CD4-positive, alpha-beta T cell treated with Interleukin-21 for 1 hour (primary cell): ENCODE measurements around the gene DNAH7.
A peak's percentile ranks its signal among the peaks of the same experiment; 100 is the strongest.

Experiments used
- DNase-seq: peaks from one replicate; pipeline ENCODE4 v3.0.0-alpha.2; 2020

DNAH7 gene

DNA sequence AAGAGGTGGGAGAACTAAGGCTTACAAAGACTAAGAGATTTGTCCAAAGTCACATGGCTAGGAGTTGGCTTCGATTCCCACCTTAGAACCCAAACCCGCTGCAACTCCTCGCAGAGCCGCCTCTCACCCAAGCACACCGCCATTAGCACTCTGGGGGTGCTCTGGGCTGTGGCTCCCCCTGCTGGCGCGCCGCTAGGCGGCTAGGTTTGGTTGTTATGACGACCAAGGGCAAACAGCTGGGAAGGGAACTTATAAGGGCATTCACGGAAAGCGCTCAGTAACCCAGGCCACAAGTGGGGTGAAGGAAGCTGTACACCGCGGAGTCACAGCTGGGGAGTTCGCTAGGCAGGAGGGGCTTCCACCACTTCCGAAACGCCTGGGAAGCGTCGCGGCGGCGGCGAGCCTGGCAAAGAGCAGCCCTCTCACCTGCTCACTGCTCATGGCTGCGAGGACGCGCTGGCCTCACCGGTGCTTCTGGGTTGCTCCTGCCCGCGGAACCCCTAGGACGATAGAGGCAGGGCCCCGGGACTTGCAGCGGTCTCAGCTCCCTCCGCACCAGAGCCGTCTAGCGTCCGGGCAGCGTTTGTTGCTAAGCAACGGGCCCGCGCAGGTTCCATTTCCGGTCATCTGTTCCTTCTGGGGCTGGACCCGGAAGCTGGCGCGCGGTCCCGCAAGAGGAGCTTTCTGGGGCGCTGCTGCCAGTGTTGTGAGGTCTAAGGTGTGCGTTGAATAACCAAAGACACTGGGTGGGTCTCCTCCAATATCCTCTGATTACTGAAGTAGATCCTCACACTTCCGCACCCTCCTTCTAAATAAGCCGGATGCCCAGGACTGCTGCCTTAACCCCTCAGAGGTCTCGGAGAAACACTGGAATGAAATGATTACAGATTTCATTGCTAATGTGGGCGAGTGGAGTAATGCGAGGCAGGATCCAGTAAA, at the start of gene DNAH7:
TSS of gene DNAH7 (minus strand) at position 567 of the 939 bp plus-strand sequence. CDS start at position 441, 126 bp downstream.
- DNase-seq, result peak; percentile 96

DNA sequence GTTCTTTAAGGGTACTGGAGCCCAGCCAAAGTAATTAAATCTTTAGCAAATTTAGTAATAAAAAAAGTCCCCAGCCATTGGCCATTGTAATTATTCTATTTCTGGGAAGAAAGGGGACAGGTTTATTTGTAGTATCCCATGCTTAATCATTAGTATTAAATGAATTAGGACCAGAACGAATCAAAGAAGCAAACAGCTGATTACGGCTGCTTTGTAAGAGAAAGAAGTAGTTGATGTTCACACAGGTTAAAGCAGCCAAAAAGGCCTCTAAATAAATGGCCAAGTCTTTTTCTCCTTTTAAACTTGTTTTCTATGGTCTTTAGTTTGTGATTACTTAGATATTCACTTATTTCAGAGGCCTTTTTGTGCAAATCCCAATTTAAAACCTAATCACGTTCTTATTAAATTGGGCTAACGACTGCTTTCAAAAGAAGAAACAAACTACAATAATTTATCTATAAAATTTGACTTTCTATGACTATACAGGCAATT, 48.6 kb upstream of the DNAH7 start:
- no peak for DNase-seq

DNA sequence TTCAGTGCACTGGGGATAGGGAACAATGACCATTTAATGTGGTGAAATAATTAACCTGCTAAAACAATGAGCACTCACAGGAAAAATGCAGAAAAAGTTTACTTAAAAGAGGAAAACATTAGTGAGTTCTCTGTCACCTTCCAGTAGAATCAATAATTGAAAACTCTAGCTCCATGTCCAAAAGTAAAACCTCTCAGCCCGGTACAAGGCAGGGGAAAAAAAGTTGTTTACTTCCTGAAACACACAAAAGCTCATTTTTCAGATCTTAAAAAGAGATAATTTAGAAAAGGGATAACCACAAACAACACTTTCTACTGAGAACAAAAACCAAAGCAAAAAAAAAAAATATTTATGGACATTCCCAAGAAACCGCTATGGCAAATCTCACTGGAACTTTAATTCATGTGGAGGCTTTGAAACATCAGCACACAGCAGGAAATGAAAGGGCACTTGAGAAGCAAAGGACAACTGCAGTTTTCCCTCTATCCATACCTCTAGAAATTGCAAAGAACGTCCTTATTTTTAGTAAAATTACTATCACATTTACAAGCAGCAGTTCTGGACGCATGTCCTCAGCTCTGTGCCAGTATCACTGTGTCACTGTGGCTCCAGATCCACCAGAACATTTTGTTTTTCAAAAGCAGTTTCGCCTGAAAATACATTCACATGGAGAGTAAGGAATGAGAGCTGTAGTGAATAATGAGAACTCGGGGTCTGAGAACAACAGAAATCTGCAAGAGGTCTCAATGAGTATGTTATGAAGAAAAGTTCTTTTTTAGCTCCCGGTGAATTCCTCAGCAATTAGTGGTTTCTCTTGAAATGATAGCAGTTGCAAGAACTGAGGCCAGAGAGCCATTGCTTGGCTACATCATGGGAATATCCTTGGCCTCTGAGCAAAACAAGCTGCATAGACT, 44.7 kb upstream of the DNAH7 start:
- no peak for DNase-seq

DNA sequence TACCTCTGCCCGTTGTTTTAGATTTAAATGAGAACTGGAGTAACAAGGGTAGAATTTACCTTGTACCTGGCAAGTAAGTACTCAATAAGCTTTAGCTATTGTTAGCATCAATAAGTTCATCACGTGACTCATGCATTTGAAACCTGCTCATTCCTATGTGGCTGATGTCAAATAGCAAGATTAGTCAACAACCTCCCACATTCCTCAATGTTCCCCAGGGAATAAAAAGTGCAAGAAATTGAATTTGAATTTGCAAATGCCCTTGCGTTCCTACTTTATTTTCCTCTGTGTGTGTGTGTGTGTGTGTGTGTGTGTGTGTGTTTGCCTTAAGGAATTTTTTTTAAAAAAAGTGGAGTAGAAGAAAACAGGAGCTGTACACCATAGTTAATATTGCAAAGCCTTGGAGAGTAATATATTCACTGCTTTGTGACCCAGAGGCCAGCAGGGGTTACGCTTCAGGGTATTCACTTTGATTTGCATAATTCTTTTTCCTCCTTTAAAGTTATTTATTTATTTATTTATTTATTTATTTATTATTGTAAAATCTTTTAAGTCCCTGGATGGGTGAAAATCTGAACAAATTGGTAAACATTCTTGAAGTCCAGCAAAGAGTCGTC, 43.9 kb upstream of the DNAH7 start:
- no peak for DNase-seq

DNA sequence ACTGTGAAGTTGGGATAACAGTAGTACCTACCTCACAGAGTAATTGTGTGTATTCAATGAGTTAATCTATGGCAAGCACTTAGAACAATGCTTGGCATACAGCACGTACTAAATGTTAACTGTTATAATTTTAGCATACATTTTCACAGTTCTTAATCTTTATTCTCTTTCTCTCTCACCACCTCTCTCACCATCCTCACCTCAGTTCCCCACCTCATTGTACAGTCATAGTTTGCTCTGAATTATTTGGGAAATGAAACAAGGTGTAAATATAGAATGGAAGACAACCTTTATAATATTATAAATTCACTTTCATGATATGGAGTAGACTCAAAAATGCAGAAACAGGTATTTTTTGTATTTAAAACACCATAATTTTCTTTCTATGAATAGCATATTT, 40.0 kb upstream of the DNAH7 start:
- DNase-seq, result no peak

DNA sequence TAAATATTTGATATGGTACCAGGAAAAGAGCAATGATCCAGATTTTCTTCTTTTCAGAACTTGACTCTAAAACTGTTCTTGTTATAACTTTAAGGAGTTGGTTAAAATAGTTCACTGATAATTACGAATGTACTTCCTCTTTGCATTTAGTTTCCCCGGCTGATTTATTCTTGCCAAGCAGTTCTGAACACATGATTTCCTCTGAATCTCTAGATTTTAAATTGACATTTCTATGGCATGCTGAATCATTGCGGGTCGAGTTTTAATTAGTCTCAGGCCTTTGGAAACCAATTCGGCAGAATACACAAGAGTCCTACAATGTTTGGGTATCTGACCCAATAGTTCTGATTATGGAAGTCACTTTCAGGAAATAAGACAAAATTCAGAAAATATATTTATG, 37.3 kb upstream of the DNAH7 start:
- no peak for DNase-seq

DNA sequence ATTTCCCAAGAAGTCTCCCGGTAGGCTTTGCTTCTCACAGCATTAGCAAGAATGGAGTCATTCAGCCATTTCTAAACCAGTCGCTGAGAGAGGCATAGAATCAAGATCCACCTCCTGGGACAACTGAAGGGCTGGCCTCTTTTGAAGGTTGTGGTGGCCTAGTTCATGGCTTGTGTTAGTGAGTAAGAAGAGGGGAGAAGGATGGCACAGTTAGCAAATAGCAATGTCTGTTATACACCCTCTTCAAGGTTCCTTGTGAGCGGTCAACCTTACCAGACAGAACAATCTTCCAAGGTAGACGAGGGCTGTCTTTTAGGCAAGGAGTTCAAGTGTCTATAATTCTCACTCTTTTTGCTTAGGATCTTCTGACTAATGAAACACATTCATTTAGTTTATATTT, 35.4 kb upstream of the DNAH7 start:
- DNase-seq, result no peak

DNA sequence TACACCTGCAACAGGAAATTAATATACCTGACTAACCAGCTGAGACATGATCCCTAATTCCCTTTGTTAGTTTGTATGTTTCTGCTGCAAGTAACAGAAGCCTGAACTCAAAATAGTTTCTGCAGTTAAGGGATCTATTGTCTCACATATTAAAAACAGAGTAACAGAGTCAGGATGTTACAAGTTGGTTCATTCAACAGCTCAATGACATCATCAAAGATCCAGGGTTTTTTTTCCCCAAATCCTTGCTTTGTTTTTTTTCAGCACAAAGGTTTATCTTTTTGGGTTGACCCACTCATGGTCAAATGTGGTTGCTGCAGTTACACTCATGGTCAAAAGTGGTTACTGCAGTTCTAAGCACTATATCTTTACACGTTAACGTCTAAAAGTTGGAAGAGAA, 35.0 kb upstream of the DNAH7 start:
- DNase-seq, result no peak

DNA sequence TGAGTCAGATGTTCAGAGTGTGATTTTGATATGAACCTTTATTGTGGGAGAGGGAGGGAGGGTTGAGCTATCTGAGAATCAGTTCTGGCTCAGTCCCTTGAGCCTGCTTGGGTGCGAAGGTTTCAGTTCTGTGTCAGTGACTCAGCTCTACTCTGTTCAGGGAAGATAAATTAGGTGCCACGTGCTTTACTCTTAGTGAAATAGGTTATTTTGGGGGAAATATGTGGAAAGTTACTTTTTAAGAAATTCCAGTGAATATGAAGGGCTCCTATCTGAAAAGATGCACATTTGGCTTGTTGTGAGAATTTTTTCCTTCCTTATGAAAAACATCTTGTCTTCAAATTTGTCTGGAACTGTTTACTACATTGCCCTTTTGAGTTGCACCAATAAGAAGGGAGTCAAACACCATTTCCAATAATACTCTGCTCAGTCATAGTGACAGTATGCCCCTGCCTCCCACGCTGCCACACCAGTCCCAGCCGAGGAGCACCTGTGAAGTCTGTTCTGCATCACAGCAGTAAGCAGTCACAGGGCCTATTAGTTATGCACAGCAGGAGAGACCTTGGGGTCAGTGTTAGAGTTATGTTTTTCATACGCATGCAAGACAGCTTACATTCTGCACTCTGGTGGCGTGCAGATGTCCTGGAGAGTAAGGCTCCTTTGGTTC, 32.8 kb upstream of the DNAH7 start:
- no peak for DNase-seq

DNA sequence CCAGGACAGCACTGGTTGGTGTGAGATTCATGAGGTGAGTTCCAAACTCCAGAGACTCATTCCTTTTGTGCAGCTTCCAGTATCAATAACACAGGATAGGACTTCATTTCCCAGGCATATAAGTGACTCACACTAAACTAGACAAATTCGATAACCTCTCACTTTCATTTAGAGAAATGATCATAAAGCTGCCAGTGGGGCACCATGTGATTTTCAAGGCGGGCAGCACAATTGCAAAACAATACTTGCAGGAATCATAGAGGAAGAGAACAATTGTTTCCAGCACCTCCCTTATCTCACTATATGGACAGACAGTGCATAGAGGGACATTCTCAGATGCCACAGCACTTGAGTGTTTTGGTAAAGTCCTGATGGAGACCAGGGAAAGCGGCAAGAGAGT, 31.3 kb upstream of the DNAH7 start:
- no peak for DNase-seq

DNA sequence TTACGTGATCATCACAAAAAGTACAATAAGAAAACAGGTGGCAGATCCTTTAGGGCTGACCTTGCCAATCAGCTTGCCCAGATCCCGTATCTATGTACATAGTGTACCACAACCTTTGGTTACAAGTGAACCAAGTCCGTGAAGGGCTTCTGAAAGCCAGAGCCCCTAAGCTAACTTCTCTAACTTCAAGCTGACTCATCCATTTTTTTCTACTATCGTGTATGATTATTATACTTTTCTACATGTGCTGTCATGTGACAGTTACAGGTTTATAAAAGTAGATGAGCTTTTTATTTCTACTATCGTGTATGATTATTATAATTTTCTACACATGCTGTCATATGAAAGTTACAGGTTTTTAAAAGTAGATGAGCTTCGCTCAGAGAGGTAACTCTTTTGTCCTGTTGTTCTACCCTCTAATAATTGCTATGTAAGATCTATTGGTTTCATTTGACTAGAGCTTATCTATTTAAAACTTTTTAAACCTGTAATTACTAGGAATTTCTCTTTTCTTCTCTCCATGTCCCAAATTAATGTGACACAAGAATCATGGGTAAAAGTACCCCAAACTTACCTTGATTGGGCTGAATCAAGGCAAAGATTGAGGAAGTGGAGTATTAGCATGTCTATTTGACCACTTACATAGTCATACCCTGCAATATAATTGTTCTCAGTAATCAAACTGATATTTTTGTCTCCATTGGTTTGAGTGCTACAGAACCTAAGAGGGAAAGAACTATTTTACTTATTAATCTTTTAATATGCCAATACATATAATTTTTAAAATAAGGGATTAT, 29.4 kb upstream of the DNAH7 start:
- no peak for DNase-seq

DNA sequence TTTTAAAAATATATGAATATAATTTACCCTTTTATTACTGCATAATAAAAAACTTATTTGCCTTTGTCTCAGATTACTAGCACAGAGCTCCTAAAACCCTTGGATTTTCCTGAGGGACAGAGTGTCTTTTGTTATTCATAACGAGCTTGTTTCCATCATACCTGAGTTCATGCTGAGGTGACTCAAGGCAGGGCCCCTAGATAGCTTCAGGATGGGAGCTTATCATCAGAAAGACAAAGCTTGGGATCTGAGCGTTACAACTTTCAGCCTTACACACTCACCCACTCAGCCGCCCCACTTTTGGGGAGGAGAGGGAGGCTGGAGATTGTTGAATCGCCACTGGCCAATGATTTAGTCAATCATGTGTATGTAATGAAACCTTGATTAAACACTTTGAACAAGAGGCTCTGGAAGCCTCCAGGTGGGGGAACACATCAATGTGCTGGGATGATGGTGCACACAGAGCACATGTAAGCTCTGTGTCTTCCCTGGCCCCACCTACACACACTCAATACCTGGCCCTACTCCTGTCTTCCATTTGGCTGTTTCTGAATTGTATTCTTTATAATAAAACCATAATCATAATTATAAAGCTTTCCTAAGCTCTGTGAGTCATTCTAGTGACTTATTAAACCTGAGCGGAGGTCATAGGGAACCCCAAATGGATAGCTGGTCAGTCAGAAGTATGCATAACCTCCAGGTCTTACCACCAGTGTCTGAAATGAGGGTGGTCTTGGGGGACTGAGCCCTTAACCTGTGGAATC, 28.5 kb upstream of the DNAH7 start:
- no peak for DNase-seq

DNA sequence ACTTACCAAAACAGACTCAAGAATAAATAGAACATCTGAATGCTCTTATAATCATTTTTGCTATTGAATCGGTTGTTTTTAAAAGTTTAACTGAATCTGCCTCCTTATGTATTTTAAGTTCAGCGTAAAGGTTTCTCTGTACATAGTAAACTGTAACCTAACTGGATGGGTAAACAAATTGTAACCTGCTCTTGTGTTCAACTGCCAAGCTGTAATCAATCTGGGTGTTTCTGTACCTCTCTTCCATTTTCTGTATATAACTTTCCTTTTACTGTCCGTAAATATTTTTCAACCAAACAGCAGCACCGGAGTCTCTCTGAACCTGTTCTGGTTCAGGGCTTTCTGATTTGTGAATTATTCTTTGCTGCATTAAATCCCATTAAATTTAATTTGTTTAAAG, 27.6 kb upstream of the DNAH7 start:
- DNase-seq, result no peak

DNA sequence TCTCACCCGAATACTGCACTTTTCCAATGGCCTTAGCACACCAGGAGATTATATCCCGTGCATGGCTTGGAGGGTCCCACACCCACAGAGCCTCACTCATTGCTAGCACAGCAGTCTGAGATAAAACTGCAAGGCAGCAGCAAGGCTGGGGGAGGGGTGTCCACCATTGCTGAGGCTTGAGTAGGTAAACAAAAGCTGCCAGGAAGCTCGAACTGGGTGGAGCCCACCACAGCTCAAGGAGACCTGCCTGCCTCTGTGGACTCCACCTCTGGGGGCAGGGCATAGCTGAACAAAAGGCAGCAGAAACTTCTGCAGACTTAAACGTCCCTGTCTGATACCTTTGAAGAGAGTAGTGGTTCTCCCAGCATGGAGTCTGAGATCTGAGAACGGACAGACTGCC, 20.8 kb upstream of the DNAH7 start:
- DNase-seq, result peak; percentile 28

DNA sequence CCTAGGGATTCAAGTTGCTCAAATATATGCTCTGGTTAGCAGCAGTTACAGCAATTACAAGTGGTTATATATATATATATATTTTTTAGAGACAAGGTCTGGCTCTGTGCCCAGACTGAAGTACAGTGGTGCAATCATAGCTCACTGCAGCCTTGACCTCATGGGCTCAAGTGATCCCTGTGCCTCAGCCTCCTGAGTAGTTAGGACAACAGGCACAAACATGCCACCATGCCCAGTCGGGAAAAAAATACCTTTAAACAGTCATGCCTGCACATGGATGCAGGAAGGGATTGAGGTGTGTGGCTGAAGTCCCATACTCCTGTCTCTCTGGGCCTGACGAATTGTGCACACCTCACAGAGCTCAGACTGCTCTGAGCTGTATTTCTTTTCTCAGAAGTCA, 19.6 kb upstream of the DNAH7 start:
- no peak for DNase-seq

DNA sequence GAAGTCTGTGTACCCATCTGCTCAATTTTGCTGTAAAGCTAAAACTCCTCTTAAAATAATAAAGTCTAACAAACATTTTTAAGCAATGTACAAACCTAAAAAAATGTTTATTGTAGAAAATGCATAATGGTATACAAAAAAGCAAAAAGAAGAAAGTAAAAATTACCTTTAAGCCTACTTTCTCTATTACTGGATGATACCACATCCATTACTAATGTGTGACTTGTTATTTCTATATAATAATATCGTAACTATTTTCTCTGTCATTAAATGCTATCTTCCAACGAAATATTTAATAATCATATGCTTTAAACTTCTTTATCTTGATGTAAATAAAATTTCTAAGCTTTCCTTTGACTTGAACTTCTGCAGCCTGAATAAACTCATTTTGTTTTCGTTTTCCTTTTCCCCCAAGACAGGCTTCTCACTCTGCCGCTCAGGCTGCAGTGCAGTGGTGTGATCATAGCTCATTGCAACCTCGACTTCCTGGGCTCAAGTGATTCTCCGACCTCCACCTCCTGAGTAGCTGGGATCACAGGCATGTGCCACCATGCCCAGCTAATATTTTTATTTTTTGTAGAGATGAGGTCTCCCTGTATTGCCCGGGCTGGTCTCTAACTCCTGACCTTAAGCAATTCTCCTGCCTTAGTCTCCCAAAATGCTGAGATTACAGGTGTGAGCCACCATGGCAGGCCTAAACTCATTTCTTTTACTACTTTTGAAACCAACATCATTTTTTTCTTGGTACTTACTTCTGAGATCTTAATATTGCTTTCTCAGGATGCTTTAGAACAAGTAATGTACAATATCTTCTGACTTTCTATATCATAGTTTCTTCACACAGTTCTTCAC, 18.1 kb upstream of the DNAH7 start:
- no peak for DNase-seq

DNA sequence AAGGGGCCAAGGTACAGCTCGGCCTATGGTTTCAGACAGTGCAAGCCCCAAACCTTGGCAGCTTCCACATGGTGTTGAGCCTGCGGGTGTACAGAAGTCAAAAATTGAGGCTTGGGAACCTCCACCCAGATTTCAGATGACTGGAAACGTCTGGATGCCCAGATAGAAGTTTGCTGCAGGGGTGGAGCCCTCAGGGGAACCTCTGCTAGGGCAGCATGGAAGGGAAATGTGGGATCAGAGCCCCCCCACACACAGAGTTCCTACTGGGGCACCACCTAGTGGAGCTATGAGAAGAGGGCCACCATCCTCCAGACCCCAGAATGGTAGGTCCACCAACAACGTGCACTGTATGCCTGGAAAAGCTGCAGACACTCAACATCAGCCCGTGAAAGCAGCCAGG, 15.0 kb upstream of the DNAH7 start:
- DNase-seq, result no peak

DNA sequence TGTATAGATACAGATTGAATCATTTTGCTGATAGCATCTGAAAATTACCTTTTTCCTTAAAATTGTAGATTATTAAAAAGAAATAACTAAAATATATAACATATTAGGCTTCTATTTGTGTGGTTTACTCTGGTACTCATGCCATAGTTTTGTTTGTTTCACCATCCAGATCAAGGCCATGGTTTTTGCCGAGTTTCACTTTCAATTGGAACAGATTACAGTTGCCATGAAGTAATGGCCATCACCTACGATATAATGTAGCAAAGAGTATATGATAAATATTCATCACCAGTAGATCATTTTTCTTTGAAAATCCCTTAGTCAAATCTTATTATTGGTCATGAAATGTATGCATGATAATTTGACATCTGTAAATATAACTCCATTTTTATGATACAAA, 11.9 kb upstream of the DNAH7 start:
- DNase-seq, result peak; percentile 26

DNA sequence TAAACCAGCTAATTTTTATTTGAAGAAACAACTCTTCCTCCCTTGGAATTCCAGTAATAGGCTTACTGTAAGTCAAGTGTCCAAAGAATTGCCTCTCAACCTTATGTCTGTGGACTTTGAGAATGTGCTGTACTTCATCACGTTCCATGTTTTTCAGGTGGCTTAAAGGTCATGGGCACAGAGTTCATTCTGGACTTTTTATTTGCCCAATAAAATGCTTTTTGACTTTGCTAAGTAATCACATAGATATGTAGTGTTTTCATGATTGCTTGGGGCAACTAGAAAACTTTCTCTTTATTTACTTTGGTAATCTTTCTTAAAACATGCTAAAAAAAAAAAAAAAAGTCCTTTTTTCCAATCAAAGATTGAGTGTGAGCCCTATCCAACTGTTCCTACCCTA, 10.4 kb upstream of the DNAH7 start:
- no peak for DNase-seq

DNA sequence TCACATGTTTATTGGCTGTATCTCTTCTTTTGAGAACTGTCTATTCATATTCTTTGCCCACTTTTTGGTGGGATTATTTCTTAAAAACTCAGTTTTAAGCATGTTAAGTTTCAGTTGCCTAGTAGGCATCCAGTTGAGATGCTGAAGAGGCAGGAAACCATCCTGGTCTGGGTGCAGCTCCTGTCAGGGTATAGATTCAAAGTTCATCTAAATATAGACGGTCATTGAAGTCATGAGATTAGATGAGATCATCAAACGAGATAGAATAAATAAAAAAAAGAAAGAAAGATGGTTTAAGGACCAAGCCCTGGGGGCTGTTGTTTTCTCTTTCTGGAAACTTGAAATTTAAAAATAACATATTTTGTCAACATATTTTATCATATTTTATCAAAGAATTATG, 9.2 kb upstream of the DNAH7 start:
- DNase-seq, result no peak
